Ovary (tissue), 9 donors: ENCODE data around the gene SH3BP4. TPM values are rescaled to one million over a fixed set of nuclear protein-coding genes. Genes with fewer than 3 reads are reported as not detected.

Experiments used
- DNase-seq, 5 donors: peaks; one replicate each; pipeline ENCODE4 v3.0.0-alpha.2; 2019 to 2020
- H3K27ac ChIP-seq, 2 donors: fragments of 200-600 bp; one replicate each; pipeline versions ENCODE4 v1.5.1 to v1.8.0; 2019 to 2022
- H3K27me3 ChIP-seq: fragments of 200-600 bp; one replicate; pipeline ENCODE4 v1.8.0; 2022
- H3K36me3 ChIP-seq: fragments of 200-600 bp; sonication (generic); one replicate; pipeline ENCODE4 v1.5.1; 2019
- H3K4me1 ChIP-seq: one replicate; pipeline ENCODE4 v1.8.1; 2013; ENCODE audit warnings: mild to moderate bottlenecking, moderate library complexity; ENCODE audit not compliant: insufficient read depth
- H3K4me3 ChIP-seq: fragments of 200-600 bp; sonication (generic); one replicate; pipeline ENCODE4 v1.5.1; 2017
- H3K9me3 ChIP-seq, 2 donors: fragments of 200-600 bp in 1 of 2; sonication (generic) in 1 of 2; one replicate each; pipeline versions ENCODE4 v1.5.1 to v1.8.1; 2013 to 2019; ENCODE audit warnings: mild to moderate bottlenecking in 1 of 2, moderate library complexity in 1 of 2
- CTCF ChIP-seq, 3 donors: fragments of 450-650 bp in 2 of 3; fragments of 200-600 bp in 1 of 3; IDR thresholded peaks; one replicate each; pipeline versions ENCODE4 v1.5.1 to v1.8.0; 2016 to 2022; ENCODE audit warnings: antibody characterized with exemption in 3 of 3, mild to moderate bottlenecking in 1 of 3
- EP300 ChIP-seq: sonication (generic); formaldehyde crosslinking; IDR thresholded peaks from one replicate; pipeline ENCODE4 v1.6.1; 2017; ENCODE audit warnings: antibody characterized with exemption
- POLR2A ChIP-seq: fragments of 450-650 bp; IDR thresholded peaks from one replicate; pipeline ENCODE4 v1.6.1; 2017; ENCODE audit warnings: antibody characterized with exemption, mild to moderate bottlenecking, moderate library complexity
- WGBS, 3 donors: extraction: QIAGEN DNeasy Blood & Tissue Kit in 1 of 3; methylation state at CpG; one replicate each; pipeline versions ENCODE4 v1.1.5 to v1.1.7; 2013 to 2017; 5-methylcytosine and 5-hydroxymethylcytosine counted together
- intact Hi-C, 4 donors: fragments of 100-400 bp; cut with DNase I; formaldehyde crosslinking; loops; one replicate each; pipeline versions ENCODE4 v1.11.0 to v1.15.1; 2022 to 2023
- polyA plus RNA-seq, 2 donors: library from polyadenylated mRNA; stranded (reverse); fragments of 200-250 nt in 1 of 2; fragments of 350-450 nt in 1 of 2; fragmentation: Illumina TruSeq in 1 of 2; extraction: RNeasy Lipid Tissue Mini Kit (QIAGEN cat#74804) in 1 of 2; gene quantifications; one replicate each; pipeline ENCODE4 v1.2.3, GENCODE V29; 2013 to 2014
- total RNA-seq, 7 donors: library from RNA; depleted of rRNA in 2 of 7; stranded (reverse); fragments of >200 nt in 2 of 7; fragmentation: NEBNext Ultra II Directional in 3 of 7; extraction: Animal tissue kit (Norgen Biotek cat#: 25700) in 3 of 7; gene quantifications; one replicate each; pipeline versions ENCODE4 v1.1.0 to v1.2.4, GENCODE V29; 2016 to 2023
- donor health status: DM: no; HTN: no; CAD: no; lungs with moderate emphysema.
- donor health status: DM: no; HTN: no; CAD: no.
- donor health status: Bipolar disorder and iron deficiency.
- donor health status: DM: yes; HTN: yes; CAD: no.
- donor health status: DM: no; HTN: no; CAD: no.
- donor health status: DM: yes; HTN: yes; CAD: no.

Gene SH3BP4
- total and polyA plus RNA-seq, 9 donors, result 20.3 to 44.9 (median 36.9) TPM

GRCh38 chr2:235096447-235096846 lies 144.6 kb downstream of the SH3BP4 start:
- Histone ChIP-seq H3K4me1 (peaks cover 5% of the 10 kb centered on the region), H3K9me3 (no peaks in the 10 kb centered on the region), H3K4me3 (no peak overlapping the region), H3K27ac (no peak overlapping the region), H3K27me3 (no peaks in the 10 kb centered on the region), H3K36me3 (no peaks in the 10 kb centered on the region)
- WGBS, 3 donors, result 94 to 96% (median 94%) methylated on average over 4 of the region's 4 CpGs
- intact Hi-C loops, result loop anchor here in 1 of 4 donors (5.0 kb wide), 1 partner anchor 214 kb away; no protein-coding TSS in a partner anchor
- TF ChIP-seq POLR2A (no peak), EP300 (no peak), CTCF (IDR thresholded peaks at IDR 0.05) (no peak)
- no peak for DNase-seq

- intact Hi-C loops, result loop anchor here in 1 of 4 donors (5.0 kb wide), 1 partner anchor 215 kb away; no protein-coding TSS in a partner anchor
- H3K36me3 ChIP-seq, result no peaks in the 10 kb centered on the region
- no peak overlapping the region for H3K4me3 ChIP-seq
- H3K27ac ChIP-seq, result no peak overlapping the region
- DNase-seq, result no peak
- 84 to 97% (median 88%) methylated on average over 6 of the region's 6 CpGs for WGBS, 3 donors
- TF ChIP-seq EP300 (no peak), POLR2A (no peak), CTCF (IDR thresholded peaks at IDR 0.05) (no peak)
- H3K9me3 ChIP-seq, result no peaks in the 10 kb centered on the region
- H3K27me3 ChIP-seq, result no peaks in the 10 kb centered on the region
- H3K4me1 ChIP-seq, result peaks cover 4% of the 10 kb centered on the region
These were observed 145.4 kb downstream of the SH3BP4 start for GRCh38 chr2:235097196-235097595.

GRCh38 chr2:235098269-235098668 lies 146.5 kb downstream of the SH3BP4 start:
- 45 to 55% (median 53%) methylated on average over 4 of the region's 4 CpGs for WGBS, 3 donors
- H3K36me3 ChIP-seq, result no peaks in the 10 kb centered on the region
- intact Hi-C loops, result loop anchor here in 1 of 4 donors (5.0 kb wide), 1 partner anchor 216 kb away; no protein-coding TSS in a partner anchor
- no peak for DNase-seq
- no peak overlapping the region for H3K27ac ChIP-seq
- H3K27me3 ChIP-seq, result no peaks in the 10 kb centered on the region
- TF ChIP-seq POLR2A (no peak), EP300 (no peak), CTCF (IDR thresholded peaks at IDR 0.05) (no peak)
- peaks cover 1% of the 10 kb centered on the region for H3K4me1 ChIP-seq
- H3K9me3 ChIP-seq, result no peaks in the 10 kb centered on the region
- no peak overlapping the region for H3K4me3 ChIP-seq

- 27 to 37% (median 33%) methylated on average over 9 of the region's 9 CpGs for WGBS, 3 donors
- Histone ChIP-seq H3K9me3 (no peaks in the 10 kb centered on the region), H3K4me3 (no peak overlapping the region), H3K36me3 (no peaks in the 10 kb centered on the region), H3K27ac (no peak overlapping the region), H3K4me1 (peaks cover 1% of the 10 kb centered on the region), H3K27me3 (no peaks in the 10 kb centered on the region)
- no peak for TF ChIP-seq POLR2A
- TF ChIP-seq EP300, result no peak
- TF ChIP-seq CTCF (IDR thresholded peaks at IDR 0.05), result no peak
- intact Hi-C loops, result loop anchor here in 1 of 4 donors (5.0 kb wide), 1 partner anchor 217 kb away; no protein-coding TSS in a partner anchor
- DNase-seq, result no peak
These were observed 147.1 kb downstream of the SH3BP4 start for GRCh38 chr2:235098736-235099494.
